ENCODE measurements around the gene DEPP1. TPM values are rescaled to one million over a fixed set of nuclear protein-coding genes. Genes with fewer than 3 reads are reported as not detected.

DEPP1 gene
- total RNA-seq, 1 donor from 2014 or later: 45.8 TPM

GRCh38 chr10:44993922-44994751, 15.5 kb upstream of the DEPP1 start:
- DNase-seq (ENCODE audit: low spot score): no peak

DNA sequence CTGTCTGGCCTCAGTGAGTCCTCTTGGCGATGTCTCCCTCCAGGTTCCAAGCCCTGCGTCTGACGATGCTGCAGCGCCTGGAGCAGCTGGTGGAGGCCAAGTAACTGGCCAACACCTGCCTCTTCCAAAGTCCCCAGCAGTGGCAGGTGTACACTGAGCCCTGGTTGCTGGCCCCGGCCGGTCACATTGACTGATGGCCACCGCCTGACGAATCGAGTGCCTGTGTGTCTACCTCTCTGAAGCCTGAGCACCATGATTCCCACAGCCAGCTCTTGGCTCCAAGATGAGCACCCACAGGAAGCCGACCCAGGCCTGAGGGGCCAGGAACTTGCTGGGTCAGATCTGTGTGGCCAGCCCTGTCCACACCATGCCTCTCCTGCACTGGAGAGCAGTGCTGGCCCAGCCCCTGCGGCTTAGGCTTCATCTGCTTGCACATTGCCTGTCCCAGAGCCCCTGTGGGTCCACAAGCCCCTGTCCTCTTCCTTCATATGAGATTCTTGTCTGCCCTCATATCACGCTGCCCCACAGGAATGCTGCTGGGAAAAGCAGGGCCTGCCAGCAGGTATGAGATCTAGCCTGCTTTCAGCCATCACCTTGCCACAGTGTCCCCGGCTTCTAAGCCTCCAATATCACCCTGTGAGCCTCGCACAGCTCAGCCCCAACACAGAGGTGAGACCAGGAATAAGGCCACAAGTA, 14.8 kb upstream of the DEPP1 start:
- no peak for DNase-seq (ENCODE audit: low spot score)

GRCh38 chr10:44992732-44993225, 14.2 kb upstream of the DEPP1 start:
- no peak for DNase-seq (ENCODE audit: low spot score)

DNA sequence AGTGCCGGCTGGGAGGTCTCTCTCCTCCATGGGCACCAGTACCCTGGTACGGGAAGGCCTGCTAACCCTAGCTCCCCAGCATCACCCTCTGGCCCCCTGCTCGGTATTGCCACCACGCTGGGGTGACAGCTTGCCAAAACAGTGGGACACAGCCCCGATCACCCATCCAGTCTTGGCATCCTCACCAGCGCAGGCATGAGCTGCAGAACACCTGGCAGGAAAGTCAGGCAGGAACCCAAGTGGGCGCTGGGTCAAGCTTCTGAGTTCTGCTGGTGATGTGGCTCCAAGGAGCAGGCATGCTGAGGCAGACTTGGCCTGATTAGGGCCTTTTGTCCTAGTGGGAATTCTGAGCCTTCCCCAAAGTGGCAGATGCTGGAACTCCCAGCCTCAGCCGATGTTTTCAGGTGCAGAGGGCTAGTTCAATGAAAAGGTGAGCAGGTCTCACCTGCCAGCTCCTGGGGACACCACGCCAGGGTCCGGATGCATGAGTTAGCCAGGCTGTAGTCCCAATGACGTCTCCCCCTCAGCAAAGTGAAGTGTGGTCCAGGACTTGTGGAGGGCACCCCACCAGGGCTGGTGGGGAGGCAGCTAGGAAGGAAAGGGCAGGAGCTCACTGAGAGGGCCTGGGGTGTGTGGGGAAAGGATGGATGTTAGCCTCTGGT, 13.6 kb upstream of the DEPP1 start:
- peak; percentile 9 for DNase-seq (ENCODE audit: low spot score)

GRCh38 chr10:44991571-44991970, 13.0 kb upstream of the DEPP1 start:
- DNase-seq (ENCODE audit: low spot score): peak; percentile 10

DNA sequence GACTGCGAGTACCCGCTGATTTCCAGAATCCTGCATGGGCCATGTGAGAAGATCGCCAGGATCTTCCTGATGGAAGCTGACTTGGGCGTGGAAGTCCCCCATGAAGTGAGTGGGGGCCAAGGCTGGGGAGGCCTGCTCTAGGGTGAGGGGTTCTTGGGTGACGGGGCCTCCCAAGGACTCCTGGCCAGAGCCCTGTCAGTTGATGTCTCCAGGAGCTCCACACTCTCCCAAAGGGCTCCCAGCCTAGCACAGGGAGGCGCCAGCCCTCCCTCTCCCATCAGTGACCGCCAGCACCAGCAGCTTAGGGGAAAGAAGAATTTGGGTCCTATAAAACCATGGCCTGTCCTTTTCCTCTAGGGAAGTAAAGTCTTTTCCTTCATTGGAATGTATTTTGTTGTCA, 12.4 kb upstream of the DEPP1 start:
- DNase-seq (ENCODE audit: low spot score): peak; percentile 6

GRCh38 chr10:44990302-44990655, 11.7 kb upstream of the DEPP1 start:
- peak; percentile 9 for DNase-seq (ENCODE audit: low spot score)

- peak; percentile 4 for DNase-seq (ENCODE audit: low spot score)
Observed at GRCh38 chr10:44989597-44990301, 11.1 kb upstream of the DEPP1 start.

DNA sequence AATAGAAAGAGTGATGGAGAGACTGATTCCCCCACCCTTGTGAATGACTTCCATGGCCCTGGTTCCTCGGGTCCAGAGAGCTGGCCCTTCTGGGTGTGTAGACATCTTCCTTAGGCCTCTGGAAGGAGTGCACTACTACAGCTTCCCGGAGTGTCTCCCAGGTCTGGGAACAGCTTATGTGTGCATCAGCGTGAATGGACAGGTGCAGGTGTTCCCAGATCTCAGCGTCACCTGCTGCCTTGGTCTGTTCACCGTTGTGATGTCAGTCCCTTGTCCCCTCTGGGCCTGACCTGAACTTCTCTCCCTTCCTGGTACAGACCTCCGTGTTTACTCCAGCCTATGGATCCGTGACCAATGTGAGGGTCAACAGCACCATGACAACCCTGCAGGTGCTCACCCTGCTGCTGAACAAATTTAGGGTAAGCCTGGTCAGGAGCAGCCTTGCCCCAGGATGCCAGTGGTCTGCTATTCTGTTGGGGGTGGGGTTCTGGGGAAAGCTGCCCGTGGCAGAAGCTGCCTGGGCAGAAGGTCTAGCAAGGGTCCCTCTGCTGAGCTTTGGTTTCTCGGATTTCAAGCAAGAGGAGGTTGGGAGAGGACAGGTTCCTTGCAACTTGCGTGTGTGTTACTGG, 10.5 kb upstream of the DEPP1 start:
- DNase-seq (ENCODE audit: low spot score): peak; percentile 8

DNA sequence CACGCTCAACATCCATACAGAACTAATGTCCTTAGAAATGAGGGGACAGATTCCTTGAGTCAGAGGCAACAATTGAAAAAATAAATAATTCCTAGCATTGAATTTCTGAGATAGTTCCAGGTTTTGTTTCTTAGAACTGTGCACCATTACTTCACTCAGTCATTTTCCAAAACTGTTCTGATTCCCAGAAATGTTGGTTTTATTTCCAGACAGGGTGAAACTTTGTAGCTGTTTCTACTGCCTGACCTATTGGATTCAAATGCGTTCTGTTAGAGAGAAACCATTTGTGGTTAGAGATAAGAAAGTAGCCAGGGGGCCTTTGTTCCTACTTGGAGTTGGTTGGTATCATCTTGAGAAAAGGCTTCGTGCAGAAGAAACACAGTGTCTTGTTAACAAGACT, 8.1 kb upstream of the DEPP1 start:
- DNase-seq (ENCODE audit: low spot score): no peak

DNA sequence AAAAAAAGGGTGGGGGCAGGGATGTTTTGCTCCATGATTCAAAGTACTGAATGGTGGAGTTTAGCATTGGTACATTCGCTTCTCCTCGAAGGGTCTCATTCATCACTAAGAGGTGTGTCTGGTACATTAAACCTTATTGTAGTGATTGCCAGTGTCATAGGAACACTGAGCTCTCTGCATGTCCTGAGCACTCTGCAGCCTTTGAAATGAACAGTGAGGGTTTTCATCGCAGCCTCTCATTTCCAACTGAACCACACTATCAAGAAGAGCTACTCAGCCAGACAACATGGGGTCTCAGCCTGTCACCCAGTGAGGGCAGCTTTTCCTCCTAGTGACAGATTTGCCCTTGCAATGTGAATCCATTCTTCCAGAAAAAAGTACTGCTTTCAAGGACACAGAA, 7.6 kb upstream of the DEPP1 start:
- DNase-seq (ENCODE audit: low spot score): no peak

DNA sequence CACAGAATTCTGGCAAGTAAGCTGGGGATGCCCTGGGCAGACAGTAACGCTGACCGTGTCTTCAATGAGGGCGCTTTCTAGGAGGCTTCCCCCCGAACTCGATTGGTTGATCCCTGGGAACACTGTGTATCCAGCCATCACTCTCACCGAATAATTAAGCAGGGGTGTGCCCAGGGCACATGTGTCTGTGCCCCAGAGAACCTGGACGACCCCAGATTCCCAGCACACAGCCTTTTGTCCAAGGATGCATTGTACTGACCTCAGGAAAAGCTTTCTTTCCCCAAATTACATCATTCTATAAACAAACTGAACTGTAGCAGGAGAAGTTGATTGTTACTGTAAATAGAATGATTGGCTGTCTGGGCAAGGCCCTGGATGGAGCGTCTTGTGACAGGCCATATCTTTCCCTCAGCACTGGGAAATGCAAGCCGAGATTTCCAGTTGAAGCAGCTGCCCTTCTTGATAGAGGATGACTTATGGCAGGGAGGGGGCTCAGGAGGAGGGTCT, 6.6 kb upstream of the DEPP1 start:
- DNase-seq (ENCODE audit: low spot score): no peak

DNA sequence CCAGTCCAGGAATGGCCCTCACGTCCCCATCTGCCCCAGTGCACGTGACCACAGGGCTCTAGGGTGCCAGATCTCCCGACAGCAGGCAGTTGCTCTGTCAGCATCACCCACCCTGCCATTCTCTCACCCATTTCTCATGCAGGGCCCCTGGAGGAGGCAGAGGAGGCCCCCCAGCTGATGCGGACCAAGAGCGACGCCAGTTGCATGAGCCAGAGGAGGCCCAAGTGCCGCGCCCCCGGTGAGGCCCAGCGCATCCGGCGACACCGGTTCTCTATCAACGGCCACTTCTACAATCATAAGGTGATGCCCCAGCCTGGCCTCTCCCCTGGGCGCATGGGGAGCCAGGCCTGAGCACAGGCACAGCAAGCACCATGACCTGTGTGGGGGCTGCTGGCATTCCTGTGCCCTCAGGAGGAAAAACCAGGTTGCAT, 6.1 kb upstream of the DEPP1 start:
- DNase-seq (ENCODE audit: low spot score): no peak

DNA sequence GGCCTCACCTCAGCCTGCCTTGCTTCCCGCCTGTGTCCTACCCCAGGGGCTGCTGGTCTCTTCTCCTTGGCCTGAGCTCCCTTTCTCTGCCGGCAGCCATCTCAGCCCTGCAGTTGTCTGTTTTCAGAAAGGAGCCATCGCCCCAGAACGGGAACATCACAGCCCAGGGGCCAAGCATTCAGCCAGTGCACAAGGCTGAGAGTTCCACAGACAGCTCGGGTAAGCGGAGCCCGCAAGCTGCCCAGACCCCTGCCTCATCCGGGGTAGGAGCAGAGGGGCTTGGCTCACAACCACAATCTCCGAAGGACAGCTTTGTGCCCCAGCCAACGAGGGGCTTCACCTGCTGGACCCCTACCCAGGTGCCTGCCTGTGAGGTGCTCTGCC, 5.3 kb upstream of the DEPP1 start:
- no peak for DNase-seq (ENCODE audit: low spot score)

DNA sequence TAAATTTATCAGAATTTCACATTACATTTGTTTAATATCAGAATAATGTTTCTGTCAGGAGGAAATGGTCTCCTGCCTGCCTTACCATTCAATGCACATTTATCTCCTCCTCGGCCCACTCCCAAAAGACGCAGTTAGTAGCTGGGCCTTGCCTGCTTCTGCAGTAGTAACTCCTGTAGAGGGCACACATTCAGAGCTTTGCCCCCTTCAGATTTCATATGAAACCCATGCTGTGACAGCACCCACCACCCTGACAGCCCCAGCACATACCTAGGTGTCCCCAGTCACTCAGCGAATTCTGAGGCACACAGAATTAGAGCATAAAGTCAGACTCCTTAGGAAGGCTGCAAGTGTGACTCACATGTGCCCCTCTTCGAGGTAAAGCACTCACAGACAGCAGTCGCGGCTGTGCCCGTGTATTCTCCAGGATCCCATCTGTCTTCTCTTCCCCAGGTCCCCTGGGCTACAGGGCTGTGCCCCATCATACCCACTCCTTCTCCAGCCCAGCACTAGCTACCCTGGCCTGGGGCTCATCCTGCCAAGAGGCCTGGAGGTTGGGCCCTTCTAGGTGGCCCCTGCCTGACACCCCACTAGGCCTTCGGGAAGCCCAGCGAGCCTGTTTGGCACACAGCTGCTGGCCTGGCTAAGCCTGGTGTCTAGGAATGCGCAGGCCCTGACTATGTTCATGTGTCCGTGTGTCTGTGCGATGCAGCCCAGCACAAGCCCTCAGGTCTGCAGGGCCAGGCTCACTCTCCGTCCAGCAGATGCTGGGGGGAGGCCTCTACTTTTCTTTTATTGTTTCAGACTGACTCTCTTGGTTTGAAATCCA, 4.7 kb upstream of the DEPP1 start:
- DNase-seq (ENCODE audit: low spot score): no peak

DNA sequence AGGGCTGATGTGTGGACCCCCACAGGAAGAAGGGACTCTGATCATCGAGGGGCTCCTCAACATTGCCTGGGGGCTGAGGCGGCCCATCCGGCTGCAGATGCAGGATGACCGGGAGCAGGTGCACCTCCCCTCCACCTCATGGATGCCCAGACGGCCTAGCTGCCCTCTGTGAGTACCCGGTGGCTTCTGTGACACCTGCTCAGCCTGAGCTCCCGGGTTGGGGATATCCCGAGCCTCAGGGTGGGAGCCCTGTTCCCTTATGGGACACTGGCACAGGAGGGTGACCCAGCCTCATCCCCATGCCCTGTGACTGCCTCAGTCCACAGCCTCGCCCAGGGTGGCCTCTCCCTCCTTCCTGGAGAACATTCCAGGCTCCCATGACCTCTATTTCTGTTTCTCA, 3.9 kb upstream of the DEPP1 start:
- DNase-seq (ENCODE audit: low spot score): no peak

- no peak for DNase-seq (ENCODE audit: low spot score)
Observed at GRCh38 chr10:44982114-44982460, 3.5 kb upstream of the DEPP1 start.

GRCh38 chr10:44981172-44982113, 2.8 kb upstream of the DEPP1 start:
- DNase-seq (ENCODE audit: low spot score): no peak
